HG03575 (cell line): ENCODE results near the gene DAZL.

Experiments
- ATAC-seq: cut with Tn5 transposase; IDR thresholded peaks from one replicate; pipeline ENCODE4 v1.9.1; 2021; ENCODE audit not compliant: unreplicated experiment, insufficient number of reproducible peaks, low FRiP score; ENCODE audit errors: extremely low read depth

Gene DAZL

GRCh38 chr3:16550305-16550675 lies 54.9 kb downstream of the DAZL start:
- no peak for ATAC-seq

GRCh38 chr3:16548721-16549120 lies 56.5 kb downstream of the DAZL start:
- ATAC-seq, result no peak

GRCh38 chr3:16547561-16548357 lies 57.5 kb downstream of the DAZL start:
- ATAC-seq, result no peak

- ATAC-seq, result no peak
These were observed 58.8 kb downstream of the DAZL start for GRCh38 chr3:16546186-16547010.

GRCh38 chr3:16545413-16546185 lies 59.6 kb downstream of the DAZL start:
- ATAC-seq, result no peak

GRCh38 chr3:16543242-16543864 lies 61.9 kb downstream of the DAZL start:
- ATAC-seq, result no peak

- ATAC-seq, result no peak
These were observed 66.7 kb downstream of the DAZL start for GRCh38 chr3:16538507-16538906.

GRCh38 chr3:16536996-16537395 lies 68.2 kb downstream of the DAZL start:
- no peak for ATAC-seq
